HEK293T (cell line): Measurements from ENCODE around the gene VENTX.

Experiments
- CTCF ChIA-PET: fragments of 350-600 bp; formaldehyde crosslinking; extraction: SDS; loops from one replicate; lab custom pipeline; 2021; ENCODE audit warnings: antibody characterized with exemption, inconsistent platforms; lab: Yijun Ruan, JAX
- POLR2A ChIA-PET: fragments of 350-600 bp; formaldehyde crosslinking; extraction: SDS; loops from one replicate; lab custom pipeline; 2020; ENCODE audit warnings: antibody characterized with exemption, inconsistent platforms; lab: Yijun Ruan, JAX
- DNase-seq: peaks from one replicate; pipeline ENCODE4 v3.0.0; 2012; ENCODE audit warnings: mixed read lengths; ENCODE audit errors: extremely low spot score
- ARNT ChIP-seq: fragments of 450-650 bp; IDR thresholded peaks from 2 replicates; pipeline ENCODE4 v1.6.1; 2017; ENCODE audit warnings: mild to moderate bottlenecking
- BHLHE40 ChIP-seq: fragments of 450-650 bp; IDR thresholded peaks from 2 replicates; pipeline ENCODE4 v1.6.1; 2016; ENCODE audit warnings: mild to moderate bottlenecking, moderate library complexity, borderline replicate concordance
- CTBP1 ChIP-seq: fragments of 450-650 bp; IDR thresholded peaks from 2 replicates; pipeline ENCODE4 v1.6.1; 2016; ENCODE audit warnings: borderline replicate concordance
- ELF4 ChIP-seq: fragments of 450-650 bp; IDR thresholded peaks from 2 replicates; pipeline ENCODE4 v1.6.1; 2017; ENCODE audit warnings: antibody characterized with exemption
- FOXA1 ChIP-seq: fragments of 450-650 bp; IDR thresholded peaks from 2 replicates; pipeline ENCODE4 v1.6.1; 2016; ENCODE audit warnings: mild to moderate bottlenecking
- FOXK2 ChIP-seq: fragments of 450-650 bp; IDR thresholded peaks from 2 replicates; pipeline ENCODE4 v1.6.1; 2016; ENCODE audit warnings: mild to moderate bottlenecking
- FOXM1 ChIP-seq: fragments of 450-650 bp; IDR thresholded peaks from 2 replicates; pipeline ENCODE4 v1.6.1; 2017; ENCODE audit warnings: mild to moderate bottlenecking, borderline replicate concordance
- HDGF ChIP-seq: fragments of 450-650 bp; IDR thresholded peaks from 2 replicates; pipeline ENCODE4 v1.6.1; 2017; ENCODE audit warnings: antibody characterized with exemption, borderline replicate concordance
- L3MBTL2 ChIP-seq: fragments of 450-650 bp; conservative IDR thresholded peaks from 2 replicates; pipeline ENCODE4 v1.6.1; 2016; ENCODE audit warnings: mild to moderate bottlenecking
- LEF1 ChIP-seq: fragments of 450-650 bp; IDR thresholded peaks from 2 replicates; pipeline ENCODE4 v1.6.1; 2017; ENCODE audit warnings: mild to moderate bottlenecking, borderline replicate concordance
- NFRKB ChIP-seq: fragments of 450-650 bp; IDR thresholded peaks from 2 replicates; pipeline ENCODE4 v1.6.1; 2016; ENCODE audit warnings: mild to moderate bottlenecking, moderate library complexity
- SP1 ChIP-seq: fragments of 450-650 bp; IDR thresholded peaks from 2 replicates; pipeline ENCODE4 v1.6.1; 2017
- SUZ12 ChIP-seq: fragments of 450-650 bp; IDR thresholded peaks from 2 replicates; pipeline ENCODE4 v1.6.1; 2016; ENCODE audit warnings: mild to moderate bottlenecking
- TARDBP ChIP-seq: fragments of 450-650 bp; IDR thresholded peaks from 2 replicates; pipeline ENCODE4 v1.6.1; 2016
- ZNF384 ChIP-seq: fragments of 450-650 bp; IDR thresholded peaks from 2 replicates; pipeline ENCODE4 v1.6.1; 2016
- TF ChIP-seq, protein P1 (sequence below): fragments of 450-650 bp; IDR thresholded peaks from 2 replicates; pipeline ENCODE4 v1.6.1; 2016

The VENTX gene

DNA sequence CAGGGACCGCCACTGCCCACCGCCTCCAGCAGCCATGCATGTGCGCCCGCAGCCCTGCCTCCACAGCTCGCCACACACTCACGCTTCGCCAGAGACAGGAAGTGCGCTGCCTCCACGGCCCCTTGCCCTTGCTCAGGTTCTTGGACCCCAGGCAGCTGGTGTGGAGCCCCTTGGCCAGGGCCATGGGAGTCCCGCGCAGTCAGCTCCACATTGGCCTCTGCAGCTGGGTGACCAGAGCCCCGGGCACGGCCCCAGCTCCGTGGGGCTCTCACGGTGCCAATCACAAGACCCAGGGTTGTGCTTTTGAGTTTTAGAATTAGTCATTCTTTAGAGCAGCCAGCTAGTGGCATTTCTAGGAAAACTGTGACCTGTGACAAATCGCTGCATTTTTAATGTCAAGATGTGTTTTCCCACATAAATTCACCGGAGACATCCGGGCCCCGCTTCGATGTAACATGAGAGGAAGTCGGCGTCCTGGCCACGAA lies 11.9 kb upstream of the VENTX start:
- ChIA-PET POLR2A (interaction anchor here (0.8 kb wide), 1 partner anchor 14 kb away, joined by 3 read pairs; no protein-coding TSS in a partner anchor), CTCF (no interaction called here)
- TF ChIP-seq FOXK2, result no peak
- TF ChIP-seq HDGF, result no peak
- TF ChIP-seq ARNT, result no peak
- TF ChIP-seq SP1, result no peak
- TF ChIP-seq ELF4, result no peak
- no peak for TF ChIP-seq TARDBP
- TF ChIP-seq FOXA1, result no peak
- no peak for TF ChIP-seq LEF1
- no peak for TF ChIP-seq L3MBTL2
- no peak for TF ChIP-seq CTBP1
- TF ChIP-seq NFRKB, result no peak
- no peak for DNase-seq

- ChIA-PET POLR2A (interaction anchor here (0.8 kb wide), 1 partner anchor 15 kb away, joined by 3 read pairs; no protein-coding TSS in a partner anchor), CTCF (no interaction called here)
- no peak for DNase-seq
- TF ChIP-seq, protein P1, sequence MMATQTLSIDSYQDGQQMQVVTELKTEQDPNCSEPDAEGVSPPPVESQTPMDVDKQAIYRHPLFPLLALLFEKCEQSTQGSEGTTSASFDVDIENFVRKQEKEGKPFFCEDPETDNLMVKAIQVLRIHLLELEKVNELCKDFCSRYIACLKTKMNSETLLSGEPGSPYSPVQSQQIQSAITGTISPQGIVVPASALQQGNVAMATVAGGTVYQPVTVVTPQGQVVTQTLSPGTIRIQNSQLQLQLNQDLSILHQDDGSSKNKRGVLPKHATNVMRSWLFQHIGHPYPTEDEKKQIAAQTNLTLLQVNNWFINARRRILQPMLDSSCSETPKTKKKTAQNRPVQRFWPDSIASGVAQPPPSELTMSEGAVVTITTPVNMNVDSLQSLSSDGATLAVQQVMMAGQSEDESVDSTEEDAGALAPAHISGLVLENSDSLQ, result no peak
- TF ChIP-seq ELF4 (no peak), LEF1 (no peak), CTBP1 (no peak), HDGF (no peak), ZNF384 (no peak), BHLHE40 (no peak), ARNT (no peak), TARDBP (no peak), L3MBTL2 (no peak), FOXK2 (no peak), NFRKB (no peak), FOXM1 (no peak)
Observed at GRCh38 chr10:133226251-133226808, 11.3 kb upstream of the VENTX start.

DNA sequence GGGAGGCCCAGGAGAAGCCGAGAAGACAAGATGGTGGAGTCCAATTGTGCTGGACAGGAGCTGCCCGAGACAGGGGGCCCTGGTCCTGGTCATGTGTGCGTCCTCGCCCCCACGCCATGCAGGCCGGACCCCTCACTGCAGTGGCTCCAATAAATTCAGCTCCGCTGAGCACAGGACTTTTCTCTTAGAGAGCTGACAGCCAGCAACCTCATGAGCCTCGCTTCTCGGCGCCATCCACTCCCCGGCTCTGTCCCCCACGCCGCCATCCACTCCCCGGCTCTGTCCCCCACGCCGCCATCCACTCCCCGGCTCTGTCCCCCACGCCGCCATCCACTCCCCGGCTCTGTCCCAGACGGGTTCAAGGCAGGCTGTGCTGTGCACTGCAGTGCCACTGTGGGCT lies 10.4 kb upstream of the VENTX start:
- DNase-seq, result no peak
- TF ChIP-seq SP1 (no peak), SUZ12 (no peak), TARDBP (no peak), ZNF384 (no peak), FOXK2 (no peak), FOXM1 (no peak), ELF4 (no peak), FOXA1 (no peak), ARNT (no peak), LEF1 (no peak), HDGF (no peak), BHLHE40 (no peak), NFRKB (no peak), CTBP1 (no peak)
- TF ChIP-seq, protein P1, result no peak
- ChIA-PET CTCF (no interaction called here), POLR2A (interaction anchor here (0.8 kb wide), 1 partner anchor 12 kb away, joined by 3 read pairs; no protein-coding TSS in a partner anchor)

DNA sequence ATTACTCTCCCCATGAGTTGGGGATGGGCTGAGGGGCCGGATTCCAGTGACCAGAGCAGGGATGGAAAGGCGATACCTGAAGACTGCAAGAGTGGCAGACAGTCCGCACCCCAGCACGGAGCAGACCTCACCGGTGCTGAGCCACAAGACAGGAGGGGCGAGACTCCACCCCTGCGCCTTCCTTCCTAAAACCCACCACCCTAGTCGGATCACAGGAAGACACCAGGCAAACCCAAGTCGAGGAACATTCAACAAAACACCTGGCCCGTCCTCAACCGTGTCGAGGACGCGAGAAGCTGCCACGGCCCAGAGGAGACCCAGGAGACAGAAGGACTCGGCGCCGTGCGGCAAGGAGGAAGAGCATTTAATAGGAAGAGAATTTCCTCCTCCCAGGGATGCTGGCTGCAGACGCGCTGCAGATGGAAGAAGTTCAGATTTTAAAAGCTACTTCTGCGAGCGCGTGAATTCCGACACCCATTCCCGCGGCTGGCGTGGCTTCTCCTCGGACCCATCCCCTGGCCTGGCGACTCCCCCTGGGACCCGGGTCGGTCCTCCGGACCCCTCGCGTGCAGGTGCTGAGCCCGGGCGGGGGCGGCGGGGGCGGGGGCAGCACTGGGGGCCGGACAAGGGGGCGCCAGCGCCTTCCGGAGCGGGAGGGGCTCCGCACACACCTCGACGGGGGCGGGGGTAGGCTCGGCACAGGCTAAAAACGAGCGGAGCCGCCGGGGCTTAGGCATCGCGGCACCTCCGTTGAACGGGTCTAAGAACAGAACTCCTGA lies 8.2 kb upstream of the VENTX start:
- no peak for DNase-seq
- POLR2A ChIA-PET, result no interaction called here
- CTCF ChIA-PET, result interaction anchor here (0.6 kb wide), 1 partner anchor 385 kb away, joined by 6 read pairs; no protein-coding TSS in a partner anchor
- TF ChIP-seq ELF4 (no peak), SP1 (no peak), CTBP1 (no peak), FOXA1 (no peak), BHLHE40 (no peak), FOXM1 (no peak)

DNA sequence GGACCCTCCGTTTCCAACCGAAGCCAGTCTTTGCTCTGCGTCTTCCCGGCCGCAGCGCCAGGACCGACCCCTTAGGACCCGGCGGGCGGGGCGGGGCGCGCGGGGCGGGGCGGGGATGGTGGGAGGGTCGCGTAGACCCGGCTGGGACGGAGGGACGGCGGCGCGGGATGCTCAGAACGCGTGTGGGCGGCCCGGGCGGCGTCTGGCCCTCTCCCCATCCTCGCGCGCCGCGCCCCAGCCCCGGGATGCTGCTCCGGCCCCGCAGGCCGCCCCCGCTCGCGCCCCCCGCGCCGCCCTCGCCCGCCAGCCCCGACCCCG lies 7.7 kb upstream of the VENTX start, which contains the start of gene UTF1:
UTF1 (plus strand) TSS at position 174 of the 318 bp plus-strand sequence; CDS start at position 246, 72 bp downstream.
- no peak for TF ChIP-seq ZNF384
- ChIA-PET CTCF (no interaction called here), POLR2A (interaction anchor here (0.7 kb wide), 1 partner anchor 13 kb away, joined by 3 read pairs; no protein-coding TSS in a partner anchor)
- peak; percentile 36 for DNase-seq

DNA sequence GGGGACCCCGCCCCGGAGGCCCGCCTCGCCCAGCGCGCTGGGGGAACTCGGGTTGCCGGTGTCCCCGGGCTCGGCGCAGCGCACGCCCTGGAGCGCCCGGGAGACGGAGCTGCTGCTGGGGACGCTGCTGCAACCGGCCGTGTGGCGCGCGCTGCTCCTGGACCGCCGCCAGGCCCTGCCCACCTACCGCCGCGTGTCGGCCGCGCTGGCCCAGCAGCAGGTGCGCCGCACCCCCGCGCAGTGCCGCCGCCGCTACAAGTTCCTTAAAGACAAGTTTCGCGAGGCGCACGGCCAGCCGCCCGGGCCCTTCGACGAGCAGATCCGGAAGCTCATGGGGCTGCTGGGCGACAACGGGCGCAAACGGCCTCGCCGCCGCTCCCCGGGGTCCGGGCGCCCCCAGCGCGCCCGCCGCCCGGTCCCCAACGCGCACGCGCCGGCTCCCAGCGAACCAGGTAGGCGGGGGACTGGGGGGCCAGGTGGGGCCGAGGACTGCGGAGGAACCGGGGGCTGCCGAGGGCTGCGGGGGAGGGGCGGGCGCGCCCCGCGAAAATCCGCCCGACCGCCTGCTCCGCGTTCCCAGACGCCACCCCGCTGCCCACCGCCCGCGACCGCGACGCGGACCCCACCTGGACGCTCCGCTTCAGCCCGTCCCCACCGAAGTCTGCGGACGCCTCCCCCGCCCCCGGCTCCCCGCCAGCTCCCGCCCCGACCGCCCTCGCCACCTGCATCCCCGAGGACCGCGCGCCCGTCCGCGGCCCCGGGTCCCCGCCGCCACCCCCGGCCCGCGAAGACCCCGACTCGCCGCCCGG lies 7.1 kb upstream of the VENTX start:
- DNase-seq, result peak; percentile 78

More for the DNA sequence above, 7.1 kb upstream of the VENTX start:
- ChIA-PET CTCF (no interaction called here), POLR2A (interaction anchor here (0.7 kb wide), 1 partner anchor 12 kb away, joined by 3 read pairs; no protein-coding TSS in a partner anchor)
- TF ChIP-seq LEF1 (no peak), HDGF (no peak), SP1 (no peak), FOXA1 (no peak), ZNF384 (no peak), NFRKB (no peak), TARDBP (no peak), L3MBTL2 (no peak), FOXK2 (no peak), SUZ12 (no peak)
- TF ChIP-seq, protein P1, result no peak
